IMR-90 (cell line): Measurements from ENCODE around the gene ZNF814. TPM values are rescaled to one million over a fixed set of nuclear protein-coding genes. Genes with fewer than 3 reads are reported as not detected.
"Not testable (repeated sequence)": the region's sequence is repeated elsewhere in the genome, so short reads cannot be mapped to it uniquely, and the experiment has no call there.

ENCODE experiments used
- ATAC-seq: fragments of 200-7000 bp; cut with Tn5 transposase; 2 replicates; pipeline ENCODE4 v1.9.1; 2020; ENCODE audit warnings: low read depth, mild to moderate bottlenecking, moderate library complexity
- BruUV-seq: library from RNA; stranded (reverse); fragments of 400-500 nt; replicated peaks from 2 replicates; lab custom pipeline; 2021; lab: Mats Ljungman, UMichigan
- CTCF ChIA-PET: fragments of 300-600 bp; formaldehyde crosslinking; extraction: SDS; loops from one replicate; lab custom pipeline; 2021; ENCODE audit warnings: antibody characterized with exemption; lab: Yijun Ruan, JAX
- POLR2A ChIA-PET: fragments of 300-600 bp; sonication (Branson Sonifier 250); formaldehyde crosslinking; loops from one replicate; lab custom pipeline; 2022; ENCODE audit warnings: antibody characterized with exemption; ENCODE audit not compliant: unreplicated experiment; lab: Charles Lee
- DNase-seq: peaks from one replicate; pipeline ENCODE4 v3.0.0; 2013
- H2AFZ ChIP-seq: replicated peaks from 2 replicates; pipeline ENCODE3; 2013; ENCODE audit warnings: low read length, mild to moderate bottlenecking; ENCODE audit not compliant: poor library complexity
- H2AK5ac ChIP-seq: 2 replicates; pipeline ENCODE4 v1.6.1; 2013; ENCODE audit warnings: low read depth, low read length, inconsistent platforms
- H2AK9ac ChIP-seq: replicated peaks from 2 replicates; pipeline ENCODE3; 2013; ENCODE audit warnings: mild to moderate bottlenecking, low read depth, low read length, moderate library complexity; ENCODE audit not compliant: poor library complexity
- H2BK120ac ChIP-seq: 2 replicates; pipeline ENCODE4 v1.6.1; 2013; ENCODE audit warnings: low read depth, low read length, inconsistent platforms
- H2BK15ac ChIP-seq: 3 replicates; pipeline ENCODE4 v1.6.1; 2013; ENCODE audit warnings: low read depth, low read length, inconsistent platforms
- H2BK20ac ChIP-seq: 2 replicates; pipeline ENCODE4 v1.6.1; 2013; ENCODE audit warnings: low read depth, mild to moderate bottlenecking, inconsistent platforms, low read length, moderate library complexity
- H2BK5ac ChIP-seq: 2 replicates; pipeline ENCODE4 v1.6.1; 2013; ENCODE audit warnings: mild to moderate bottlenecking, low read depth, low read length, inconsistent platforms; ENCODE audit not compliant: poor library complexity, severe bottlenecking
- H3K14ac ChIP-seq: replicated peaks from 2 replicates; pipeline ENCODE4 v1.6.1; 2013; ENCODE audit warnings: low read depth, low read length, inconsistent platforms
- H3K18ac ChIP-seq: 2 replicates; pipeline ENCODE4 v1.6.1; 2013; ENCODE audit warnings: low read depth, low read length, control low read depth
- H3K23ac ChIP-seq: 2 replicates; pipeline ENCODE4 v1.6.1; 2013; ENCODE audit warnings: low read depth, low read length, inconsistent platforms
- H3K27ac ChIP-seq: 2 replicates; pipeline ENCODE4 v1.5.1; 2013; ENCODE audit warnings: mild to moderate bottlenecking, control low read depth, low read length; ENCODE audit not compliant: insufficient read depth
- H3K27me3 ChIP-seq: 2 replicates; pipeline ENCODE4 v1.6.1; 2013; ENCODE audit warnings: low read length; ENCODE audit not compliant: control insufficient read depth, insufficient read depth
- H3K36me3 ChIP-seq: 2 replicates; pipeline ENCODE4 v1.6.1; 2013; ENCODE audit warnings: low read length, mixed read lengths; ENCODE audit not compliant: control insufficient read depth, insufficient read depth
- H3K4ac ChIP-seq: 2 replicates; pipeline ENCODE4 v1.6.1; 2013; ENCODE audit warnings: low read depth, low read length, inconsistent platforms
- H3K4me1 ChIP-seq: 2 replicates; pipeline ENCODE4 v1.6.1; 2013; ENCODE audit warnings: low read length, mixed read lengths; ENCODE audit not compliant: control insufficient read depth, insufficient read depth
- H3K4me2 ChIP-seq: 2 replicates; pipeline ENCODE4 v1.6.1; 2013; ENCODE audit warnings: low read depth, mild to moderate bottlenecking, control low read depth, low read length, moderate library complexity
- H3K4me3 ChIP-seq: 2 replicates; pipeline ENCODE4 v1.5.1; 2013; ENCODE audit warnings: low read depth, mild to moderate bottlenecking, control low read depth, low read length, moderate library complexity; ENCODE audit not compliant: insufficient read depth
- H3K56ac ChIP-seq: 2 replicates; pipeline ENCODE4 v1.6.1; 2013; ENCODE audit warnings: low read length, inconsistent platforms; ENCODE audit not compliant: insufficient read depth; ENCODE audit errors: extremely low read depth
- H3K79me1 ChIP-seq, 2 experiments: 2 replicates each; pipeline ENCODE4 v1.6.1; 2013; ENCODE audit warnings: low read length in 2 of 2, inconsistent platforms in 1 of 2, low read depth in 1 of 2
- H3K9ac ChIP-seq: 2 replicates; pipeline ENCODE4 v1.6.1; 2013; ENCODE audit warnings: low read depth, low read length, control low read depth
- H3K9me1 ChIP-seq: 2 replicates; pipeline ENCODE4 v1.6.1; 2013; ENCODE audit warnings: low read length, inconsistent platforms; ENCODE audit not compliant: insufficient read depth
- H3K9me3 ChIP-seq: 2 replicates; pipeline ENCODE4 v1.6.1; 2013; ENCODE audit warnings: low read length; ENCODE audit not compliant: control insufficient read depth, insufficient read depth
- H4K20me1 ChIP-seq: 2 replicates; pipeline ENCODE4 v1.6.1; 2013; ENCODE audit warnings: low read length, inconsistent platforms; ENCODE audit not compliant: insufficient read depth
- H4K5ac ChIP-seq: 2 replicates; pipeline ENCODE4 v1.6.1; 2013; ENCODE audit warnings: mild to moderate bottlenecking, low read depth, low read length, control low read depth
- H4K8ac ChIP-seq, 2 experiments: 2 replicates each; pipeline ENCODE4 v1.6.1; 2013; ENCODE audit warnings: low read depth in 2 of 2, low read length in 2 of 2, control low read depth in 1 of 2, inconsistent platforms in 1 of 2
- H4K91ac ChIP-seq: 2 replicates; pipeline ENCODE4 v1.6.1; 2013; ENCODE audit warnings: low read depth, low read length, inconsistent platforms; ENCODE audit not compliant: insufficient read depth
- WGBS, 2 experiments: methylation state at CpG; one replicate each; pipeline versions ENCODE4 v1.1.5 to v1.1.7; 2013; ENCODE audit warnings: missing lambda C conversion rate in 2 of 2; ENCODE audit not compliant: insufficient read length in 1 of 2; ENCODE audit errors: extremely low coverage in 2 of 2; 5-methylcytosine and 5-hydroxymethylcytosine counted together
- dilution Hi-C: fragments of 300-500 bp; cut with HindIII; formaldehyde crosslinking; loops from one replicate; pipeline ENCODE4 v1.14.3; 2018; ENCODE audit warnings: low sequenced_read_pairs; ENCODE audit not compliant: unreplicated experiment
- in situ Hi-C: fragments of 300-500 bp; cut with MboI; formaldehyde crosslinking; loops from 3 replicates; pipeline ENCODE4 v1.14.3; 2019; ENCODE audit warnings: low sequenced_read_pairs, inconsistent platforms, mixed read lengths
- intact Hi-C: fragments of 100-400 bp; cut with micrococcal nuclease; formaldehyde crosslinking; loops from 2 replicates; pipeline ENCODE4 v1.10.0; 2022
- polyA plus RNA-seq, 3 experiments: library from polyadenylated mRNA; depleted of rRNA; stranded (reverse); fragments of >200 nt; gene quantifications; 2 replicates each; pipeline ENCODE4 v1.2.3, GENCODE V29; 2012; ENCODE audit warnings: low replicate concordance in 1 of 3
- total RNA-seq: library from RNA; depleted of rRNA; stranded (reverse); fragments of >200 nt; gene quantifications from 2 replicates; pipeline ENCODE4 v1.2.3, GENCODE V29; 2012

ZNF814 gene
- total and polyA plus RNA-seq, 2 of the 4 experiments (the other 2 are of a cell fraction) = 3.9 to 5.9 TPM

DNA sequence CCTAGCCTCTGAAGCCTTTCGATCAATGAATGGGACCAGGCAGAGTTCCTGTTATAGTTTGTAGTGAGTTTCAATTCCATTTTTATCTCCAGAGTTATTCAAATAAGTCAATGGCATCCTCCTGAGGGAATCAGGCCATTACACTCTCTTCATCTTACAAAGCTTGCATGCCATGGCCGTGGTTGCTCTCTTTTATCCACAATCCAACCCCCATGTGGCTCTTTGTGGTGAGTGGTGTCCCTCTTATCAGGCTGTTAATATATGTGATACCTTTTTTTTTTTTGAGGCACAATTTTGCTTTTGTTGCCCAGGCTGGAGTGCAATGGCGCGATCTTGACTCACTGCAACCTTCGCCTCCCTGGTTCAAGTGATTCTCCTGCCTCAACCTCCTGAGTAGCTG is 51.8 kb downstream of the ZNF814 start:
- BruUV-seq, H3K27me3 ChIP-seq, H3K56ac ChIP-seq, DNase-seq, H3K9ac ChIP-seq, POLR2A ChIA-PET, CTCF ChIA-PET, H3K4ac ChIP-seq, H2BK15ac ChIP-seq, H3K23ac ChIP-seq, ATAC-seq, H2BK5ac ChIP-seq, H3K4me3 ChIP-seq, H2AK9ac ChIP-seq, H2BK20ac ChIP-seq, H4K5ac ChIP-seq, dilution Hi-C loops, intact Hi-C loops, H3K14ac ChIP-seq, H3K4me1 ChIP-seq, H2AK5ac ChIP-seq, H2BK120ac ChIP-seq, H4K91ac ChIP-seq, H3K18ac ChIP-seq, H2AFZ ChIP-seq, H4K8ac ChIP-seq, in situ Hi-C loops, H3K9me3 ChIP-seq, H3K9me1 ChIP-seq, H3K4me2 ChIP-seq, H3K27ac ChIP-seq: not testable (repeated sequence)
- H3K36me3 ChIP-seq = peaks cover 11% of the 10 kb centered on the region
- H3K79me1 ChIP-seq = peaks cover 7 to 32% of the 10 kb centered on the region in 2 experiments
- H4K20me1 ChIP-seq = peaks cover 34% of the 10 kb centered on the region
- no CpG with 5 or more reads among the region's 5 CpGs for WGBS, 2 experiments
